Measurements from ENCODE around the gene TOX2. TPM values are rescaled to one million over a fixed set of nuclear protein-coding genes. Genes with fewer than 3 reads are reported as not detected.

The TOX2 gene
- total and polyA plus RNA-seq, 2 of the 8 experiments (the other 6 are each of a cell fraction or from before 2014, with no cell fraction given), result 1.8 to 3.4 TPM

DNA sequence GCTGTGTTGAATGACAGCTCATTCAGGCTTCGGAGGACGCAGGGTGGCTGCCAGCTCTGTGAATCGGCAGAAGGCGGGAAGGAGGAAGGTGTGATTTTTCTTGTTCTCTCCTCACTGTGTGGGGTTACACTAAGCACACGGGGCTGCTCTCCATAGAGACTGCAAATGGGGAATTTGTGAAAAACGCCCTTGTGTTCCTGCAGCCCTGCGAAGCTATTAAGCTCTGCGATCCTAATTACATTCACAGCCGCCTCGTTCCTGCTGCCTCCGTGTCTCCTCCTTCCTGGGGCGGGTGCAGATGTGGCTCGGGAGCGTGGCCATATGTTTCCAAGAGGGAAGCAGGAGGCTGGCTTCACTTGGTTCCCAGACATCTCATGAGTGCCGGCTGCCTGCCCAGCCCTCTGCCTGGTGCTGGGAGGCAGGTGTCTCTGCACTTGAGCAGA is 124.0 kb downstream of the TOX2 start:
- Histone ChIP-seq H2BK12ac (ENCODE audit: low read depth, low read length) (no peak overlapping the region), H2BK5ac (ENCODE audit: low read depth, low read length) (no peak overlapping the region), H3K4me3 (ENCODE audit: extremely low read depth in 1 of 4, insufficient read depth in 2 of 4, low read depth in 3 of 4, low read length in 4 of 4) (no peak overlapping the region), H3K14ac (ENCODE audit: insufficient read length) (no peak overlapping the region), H3K36me3 (ENCODE audit: control insufficient read depth in 2 of 4, insufficient read depth in 4 of 4, low read length in 3 of 4) (no peaks in the 10 kb centered on the region), H3K56ac (replicated peaks; ENCODE audit: insufficient read length, low read depth, low read length) (no peak overlapping the region), H3K79me2 (ENCODE audit: control insufficient read depth in 1 of 2, insufficient read depth in 2 of 2, low read length in 2 of 2) (no peaks in the 10 kb centered on the region), H2BK15ac (ENCODE audit: low read length) (no peak overlapping the region), H3K23me2 (ENCODE audit: low read depth, low read length) (no peaks in the 10 kb centered on the region), H3K9ac (replicated peaks in 1 of 4; ENCODE audit: extremely low read depth in 1 of 4, low read depth in 3 of 4, low read length in 3 of 4) (no peak overlapping the region), H3K23ac (ENCODE audit: insufficient read length) (no peak overlapping the region), H4K91ac (replicated peaks; ENCODE audit: insufficient read length, low read length) (no peak overlapping the region), H3K4me1 (replicated peaks in 1 of 4; ENCODE audit: control insufficient read depth in 3 of 4, insufficient read depth in 4 of 4, low read length in 3 of 4) (no peaks in the 10 kb centered on the region), H3K27ac (ENCODE audit: low read depth, low read length) (no peak overlapping the region), H4K5ac (ENCODE audit: insufficient read length, low read depth, low read length) (no peak overlapping the region), H2AFZ (ENCODE audit: low read length) (no peak overlapping the region), H3K4me2 (ENCODE audit: insufficient read depth in 1 of 2, low read depth in 2 of 2, low read length in 2 of 2) (no peak overlapping the region), H4K20me1 (replicated peaks in 1 of 2; ENCODE audit: control insufficient read depth in 1 of 2, insufficient read depth in 2 of 2, low read length in 2 of 2) (no peaks in the 10 kb centered on the region), H3K79me1 (ENCODE audit: low read depth, low read length) (no peaks in the 10 kb centered on the region), H4K8ac (ENCODE audit: extremely low read depth, insufficient read depth, low read length) (no peak overlapping the region), H2BK120ac (replicated peaks; ENCODE audit: low read depth, low read length) (no peak overlapping the region), H2BK20ac (ENCODE audit: low read length) (no peak overlapping the region), H3K18ac (ENCODE audit: extremely low read depth, low read length) (no peak overlapping the region), H3K27me3 (replicated peaks in 1 of 4; ENCODE audit: control insufficient read depth in 3 of 4, extremely low read depth in 1 of 4, insufficient read depth in 3 of 4, low read length in 3 of 4) (no peaks in the 10 kb centered on the region; a peak in 1 of 7 replicates), H2AK5ac (ENCODE audit: low read depth, low read length) (no peak overlapping the region), H3K4ac (replicated peaks; ENCODE audit: insufficient read length, low read depth, low read length) (no peak overlapping the region), H3K9me3 (ENCODE audit: insufficient read depth in 2 of 2, low read depth in 1 of 2, low read length in 1 of 2) (no peaks in the 10 kb centered on the region)
- no peak for TF ChIP-seq MAFK (IDR thresholded peaks at IDR 0.05; ENCODE audit: low read depth, low read length)
- TF ChIP-seq, protein P1, sequence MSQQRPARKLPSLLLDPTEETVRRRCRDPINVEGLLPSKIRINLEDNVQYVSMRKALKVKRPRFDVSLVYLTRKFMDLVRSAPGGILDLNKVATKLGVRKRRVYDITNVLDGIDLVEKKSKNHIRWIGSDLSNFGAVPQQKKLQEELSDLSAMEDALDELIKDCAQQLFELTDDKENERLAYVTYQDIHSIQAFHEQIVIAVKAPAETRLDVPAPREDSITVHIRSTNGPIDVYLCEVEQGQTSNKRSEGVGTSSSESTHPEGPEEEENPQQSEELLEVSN (IDR thresholded peaks at IDR 0.05), result peak; percentile 90
- TF ChIP-seq, protein P2, sequence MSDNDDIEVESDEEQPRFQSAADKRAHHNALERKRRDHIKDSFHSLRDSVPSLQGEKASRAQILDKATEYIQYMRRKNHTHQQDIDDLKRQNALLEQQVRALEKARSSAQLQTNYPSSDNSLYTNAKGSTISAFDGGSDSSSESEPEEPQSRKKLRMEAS (IDR thresholded peaks at IDR 0.05), result peak; percentile 63; the same call in 1 of the 2 replicates
- no peak for FAIRE-seq
- peak in 1 of 2 experiments; percentile 30 for DNase-seq (ENCODE audit: low read depth in 1 of 2, low spot score in 2 of 2)
- ChIA-PET POLR2A (ENCODE audit: partially characterized antibody) (no interaction called here), CTCF (ENCODE audit: partially characterized antibody) (interaction anchor here (0.5 to 2.4 kb wide), 4 partner anchors 9 to 103 kb away, joined by 3 to 8 read pairs (median 4); no protein-coding TSS in a partner anchor)
- 91% methylated on average over 15 of the region's 15 CpGs; no CpG with 5 or more reads in 1 of the 2 experiments for WGBS, 2 experiments (ENCODE audit: extremely low coverage in 1 of 2, insufficient coverage in 1 of 2, insufficient read length in 1 of 2, insufficient replicate concordance in 2 of 2, low coverage in 1 of 2, low lambda C conversion rate in 2 of 2, missing lambda C conversion rate in 1 of 2)

Data from H1 (cell line).